KMS-11 (cell line): ENCODE data around the gene GRIP2.

Experiments used
- H2AFZ ChIP-seq: fragments of 200-600 bp; sonication (generic); 2 replicates; pipeline ENCODE4 v1.6.1; 2016; ENCODE audit warnings: antibody characterized with exemption, mixed run types, low read depth
- H3K27ac ChIP-seq: fragments of 200-600 bp; sonication (generic); 2 replicates; pipeline ENCODE4 v1.6.1; 2016; ENCODE audit warnings: mild to moderate bottlenecking, mixed run types
- H3K27me3 ChIP-seq: fragments of 200-600 bp; sonication (generic); 2 replicates; pipeline ENCODE4 v1.6.1; 2017; ENCODE audit warnings: mild to moderate bottlenecking, low read depth, mixed run types, moderate library complexity; ENCODE audit not compliant: insufficient read depth
- H3K36me3 ChIP-seq: fragments of 200-600 bp; sonication (generic); 2 replicates; pipeline ENCODE4 v1.6.1; 2017; ENCODE audit warnings: mild to moderate bottlenecking, mixed run types; ENCODE audit not compliant: insufficient read depth
- H3K4me1 ChIP-seq: fragments of 200-600 bp; sonication (generic); 2 replicates; pipeline ENCODE4 v1.6.1; 2016; ENCODE audit warnings: mild to moderate bottlenecking, low read depth, mixed run types; ENCODE audit not compliant: poor library complexity, severe bottlenecking
- H3K4me2 ChIP-seq: fragments of 200-600 bp; sonication (generic); 2 replicates; pipeline ENCODE4 v1.7.0; 2016; ENCODE audit warnings: mild to moderate bottlenecking, mixed run types
- H3K4me3 ChIP-seq: fragments of 200-600 bp; sonication (generic); IDR thresholded peaks from 2 replicates; pipeline ENCODE4 v1.6.1; 2017; ENCODE audit warnings: low read depth, low read length, mixed read lengths; ENCODE audit not compliant: insufficient read depth
- H3K79me2 ChIP-seq: fragments of 200-600 bp; sonication (generic); 2 replicates; pipeline ENCODE4 v1.6.1; 2016; ENCODE audit warnings: low read depth, mixed run types; ENCODE audit not compliant: insufficient read depth
- H3K9ac ChIP-seq: fragments of 200-600 bp; sonication (generic); 2 replicates; pipeline ENCODE4 v1.6.1; 2016; ENCODE audit warnings: mild to moderate bottlenecking, mixed run types
- H4K20me1 ChIP-seq: fragments of 200-600 bp; sonication (generic); 2 replicates; pipeline ENCODE4 v1.6.1; 2016; ENCODE audit warnings: mild to moderate bottlenecking, mixed run types; ENCODE audit not compliant: insufficient read depth
- CTCF ChIP-seq: fragments of 200-600 bp; sonication (generic); conservative IDR thresholded peaks from 2 replicates; pipeline ENCODE4 v1.6.1; 2017; ENCODE audit warnings: low read depth, mild to moderate bottlenecking, antibody characterized with exemption, low read length, moderate library complexity, mixed read lengths

Gene GRIP2

GRCh38 chr3:14457481-14457880 is 82.7 kb downstream of the GRIP2 start:
- Histone ChIP-seq H3K27ac (no peak overlapping the region), H2AFZ (no peak overlapping the region), H3K79me2 (no peaks in the 10 kb centered on the region), H3K4me1 (no peaks in the 10 kb centered on the region), H4K20me1 (no peaks in the 10 kb centered on the region), H3K36me3 (no peaks in the 10 kb centered on the region), H3K4me2 (no peak overlapping the region), H3K9ac (no peak overlapping the region), H3K4me3 (no peak overlapping the region), H3K27me3 (no peaks in the 10 kb centered on the region)
- no peak for TF ChIP-seq CTCF

- Histone ChIP-seq H3K9ac (no peak overlapping the region), H3K27me3 (no peaks in the 10 kb centered on the region), H3K79me2 (no peaks in the 10 kb centered on the region), H3K4me2 (no peak overlapping the region), H4K20me1 (no peaks in the 10 kb centered on the region), H3K4me1 (no peaks in the 10 kb centered on the region), H2AFZ (no peak overlapping the region), H3K4me3 (no peak overlapping the region), H3K36me3 (no peaks in the 10 kb centered on the region), H3K27ac (no peak overlapping the region)
- TF ChIP-seq CTCF = no peak
These were observed 83.3 kb downstream of the GRIP2 start for GRCh38 chr3:14456794-14457193.

GRCh38 chr3:14455571-14456317 is 84.4 kb downstream of the GRIP2 start:
- H2AFZ ChIP-seq = no peak overlapping the region
- no peak overlapping the region for H3K27ac ChIP-seq
- no peak overlapping the region for H3K9ac ChIP-seq
- no peak for TF ChIP-seq CTCF
- H4K20me1 ChIP-seq = no peaks in the 10 kb centered on the region
- H3K4me2 ChIP-seq = no peak overlapping the region
- no peak overlapping the region for H3K4me3 ChIP-seq
- H3K4me1 ChIP-seq = no peaks in the 10 kb centered on the region
- no peaks in the 10 kb centered on the region for H3K36me3 ChIP-seq
- H3K79me2 ChIP-seq = no peaks in the 10 kb centered on the region
- no peaks in the 10 kb centered on the region for H3K27me3 ChIP-seq

- no peak overlapping the region for H3K4me3 ChIP-seq
- H2AFZ ChIP-seq = no peak overlapping the region
- H3K4me1 ChIP-seq = no peaks in the 10 kb centered on the region
- no peaks in the 10 kb centered on the region for H3K79me2 ChIP-seq
- H3K9ac ChIP-seq = no peak overlapping the region
- H3K36me3 ChIP-seq = no peaks in the 10 kb centered on the region
- no peaks in the 10 kb centered on the region for H3K27me3 ChIP-seq
- no peak overlapping the region for H3K4me2 ChIP-seq
- TF ChIP-seq CTCF = no peak
- no peaks in the 10 kb centered on the region for H4K20me1 ChIP-seq
- H3K27ac ChIP-seq = no peak overlapping the region
These were observed 85.4 kb downstream of the GRIP2 start for GRCh38 chr3:14454639-14455310.
